Measurements from ENCODE around the gene CHRNA4.

The CHRNA4 gene

DNA sequence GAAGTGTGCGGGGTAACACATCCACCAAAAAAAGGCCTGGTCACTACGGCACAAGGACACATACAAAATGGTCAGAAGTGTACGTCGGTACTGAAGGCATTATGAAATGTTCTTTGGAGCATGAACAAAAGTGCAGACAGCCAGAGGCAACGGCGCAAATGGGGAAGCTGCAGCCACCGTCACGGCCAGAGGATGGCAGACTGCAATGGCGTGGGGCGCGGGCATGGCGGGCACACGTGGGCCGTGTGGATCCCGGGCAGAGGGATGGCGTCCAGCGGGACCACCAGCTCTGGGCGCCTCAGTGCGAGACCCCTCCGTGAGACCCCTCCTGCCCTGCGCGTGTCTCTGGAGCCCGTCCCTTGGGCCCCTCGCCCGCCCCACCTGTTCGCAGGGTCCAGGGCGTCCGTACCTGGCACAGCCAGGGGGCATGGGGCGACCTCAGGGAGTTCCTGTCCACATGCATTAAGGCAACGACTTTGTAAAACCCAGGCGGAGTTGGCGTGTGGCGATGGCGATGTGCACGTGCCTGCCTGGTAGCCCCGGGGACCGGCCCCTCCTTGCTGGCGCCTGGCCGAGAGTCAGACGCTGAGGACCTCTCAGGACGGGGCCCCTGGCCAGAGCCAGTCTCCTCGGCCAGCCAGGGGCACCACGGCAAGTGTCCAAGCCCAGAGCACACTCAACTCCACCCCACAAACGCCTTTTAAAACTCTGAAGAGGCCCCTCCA lies 39.5 kb upstream of the CHRNA4 start:
- H3K36me3 Mint-ChIP-seq = no peaks in the 10 kb centered on the region
- H3K27ac Mint-ChIP-seq = no peak overlapping the region
- H3K4me1 Mint-ChIP-seq = no peaks in the 10 kb centered on the region
- H3K9me3 Mint-ChIP-seq = no peaks in the 10 kb centered on the region
- no peaks in the 10 kb centered on the region for H3K27me3 Mint-ChIP-seq
- H3K4me3 Mint-ChIP-seq = no peak overlapping the region

- Mint-ChIP-seq H3K27me3 (no peaks in the 10 kb centered on the region), H3K27ac (no peak overlapping the region), H3K4me1 (no peaks in the 10 kb centered on the region), H3K4me3 (no peak overlapping the region), H3K36me3 (no peaks in the 10 kb centered on the region), H3K9me3 (no peaks in the 10 kb centered on the region)
These were observed 38.6 kb upstream of the CHRNA4 start for GRCh38 chr20:63399596-63400375.

GRCh38 chr20:63398744-63399514 lies 37.8 kb upstream of the CHRNA4 start:
- Mint-ChIP-seq H3K27ac (no peak overlapping the region), H3K27me3 (no peaks in the 10 kb centered on the region), H3K4me1 (no peaks in the 10 kb centered on the region), H3K36me3 (no peaks in the 10 kb centered on the region), H3K4me3 (no peak overlapping the region), H3K9me3 (no peaks in the 10 kb centered on the region)

DNA sequence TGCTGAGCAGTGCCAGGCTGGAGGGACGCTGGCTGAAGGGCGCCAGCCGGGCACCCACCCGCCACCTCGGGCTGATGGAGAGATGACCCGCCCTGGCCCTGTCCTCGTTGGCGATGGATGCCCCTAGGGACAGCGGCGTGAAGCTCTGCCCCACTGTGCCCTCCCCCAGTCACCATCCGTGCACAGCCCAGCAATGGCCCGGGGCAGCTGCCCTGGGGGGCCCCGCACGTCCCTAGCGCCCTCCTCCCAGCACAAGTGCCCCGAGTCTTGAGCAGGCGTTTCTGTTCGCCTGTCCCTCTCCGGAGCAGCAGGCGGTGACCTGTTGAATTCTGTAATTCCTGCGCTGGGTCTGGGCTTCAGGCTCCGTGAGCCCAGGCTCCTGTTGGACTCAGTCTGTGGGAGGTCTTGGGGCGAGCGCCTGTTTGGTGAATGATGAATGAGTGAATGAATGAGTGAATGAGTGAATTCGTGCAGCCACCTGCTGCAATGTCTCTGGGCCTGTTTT lies 36.8 kb upstream of the CHRNA4 start:
- Mint-ChIP-seq H3K27me3 (peaks cover 3% of the 10 kb centered on the region), H3K4me3 (no peak overlapping the region), H3K9me3 (no peaks in the 10 kb centered on the region), H3K36me3 (no peaks in the 10 kb centered on the region), H3K4me1 (no peaks in the 10 kb centered on the region), H3K27ac (no peak overlapping the region)

DNA sequence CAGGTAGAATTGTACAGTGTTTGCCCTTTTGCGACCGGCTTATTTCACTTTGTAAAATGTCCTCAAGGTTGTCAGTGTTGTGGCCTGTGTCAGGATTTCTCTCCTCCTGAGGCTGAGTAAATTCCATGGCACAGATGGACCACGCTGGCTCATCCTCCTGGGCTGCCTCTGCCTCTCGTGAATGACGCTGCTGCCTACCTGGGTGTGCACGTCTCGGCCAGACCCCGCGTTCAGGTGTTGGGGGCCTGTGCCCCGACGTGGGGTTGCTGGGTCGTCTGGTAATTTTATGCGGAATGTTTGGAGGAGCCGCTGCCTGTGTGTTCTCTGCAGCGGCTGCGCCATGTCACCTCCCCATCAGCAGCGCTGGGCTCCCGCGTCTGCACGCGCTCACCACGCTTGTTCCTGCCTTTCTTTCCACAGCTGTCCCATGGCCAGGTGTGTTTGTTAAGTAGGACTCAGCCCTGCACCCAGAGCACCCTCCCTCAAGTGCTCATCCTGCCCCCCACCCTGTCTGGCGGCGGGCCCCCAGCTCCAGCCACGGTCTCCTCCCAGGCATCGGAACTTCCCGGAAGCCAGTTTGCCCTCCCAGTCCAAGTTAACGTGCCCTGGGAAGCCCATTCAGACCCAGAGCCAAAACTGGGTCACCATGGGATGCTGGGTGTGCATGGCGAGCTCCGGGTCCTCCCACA lies 36.1 kb upstream of the CHRNA4 start:
- H3K27me3 Mint-ChIP-seq = peaks cover 3% of the 10 kb centered on the region
- no peaks in the 10 kb centered on the region for H3K9me3 Mint-ChIP-seq
- no peak overlapping the region for H3K27ac Mint-ChIP-seq
- no peaks in the 10 kb centered on the region for H3K36me3 Mint-ChIP-seq
- H3K4me1 Mint-ChIP-seq = no peaks in the 10 kb centered on the region
- H3K4me3 Mint-ChIP-seq = no peak overlapping the region

GRCh38 chr20:63396300-63396699 lies 35.2 kb upstream of the CHRNA4 start:
- Mint-ChIP-seq H3K36me3 (no peaks in the 10 kb centered on the region), H3K27me3 (peaks cover 3% of the 10 kb centered on the region), H3K4me1 (no peaks in the 10 kb centered on the region), H3K9me3 (no peaks in the 10 kb centered on the region), H3K4me3 (no peak overlapping the region), H3K27ac (no peak overlapping the region)

DNA sequence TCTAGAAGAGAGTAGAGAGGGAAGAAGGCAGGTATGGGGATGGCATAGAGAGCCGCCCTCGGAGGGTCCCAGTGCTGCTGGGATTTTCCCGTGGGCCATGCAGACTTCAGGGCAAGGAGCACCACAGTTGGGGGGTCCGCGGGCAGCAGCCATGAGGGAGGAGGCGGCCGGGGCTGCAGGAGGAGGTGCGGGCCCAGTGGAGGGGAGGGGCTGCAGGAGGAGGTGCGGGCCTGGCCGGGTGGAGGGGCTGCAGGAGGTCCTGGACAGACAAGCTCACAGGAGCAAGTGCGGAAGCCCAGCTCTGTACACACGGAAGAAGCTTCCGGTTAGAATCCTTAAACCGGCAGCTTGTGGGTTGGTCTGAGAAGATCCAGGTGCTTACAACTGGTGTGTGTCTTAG lies 34.6 kb upstream of the CHRNA4 start:
- Mint-ChIP-seq H3K36me3 (no peaks in the 10 kb centered on the region), H3K27me3 (peaks cover 3% of the 10 kb centered on the region), H3K27ac (no peak overlapping the region), H3K9me3 (no peaks in the 10 kb centered on the region), H3K4me3 (no peak overlapping the region), H3K4me1 (no peaks in the 10 kb centered on the region)

DNA sequence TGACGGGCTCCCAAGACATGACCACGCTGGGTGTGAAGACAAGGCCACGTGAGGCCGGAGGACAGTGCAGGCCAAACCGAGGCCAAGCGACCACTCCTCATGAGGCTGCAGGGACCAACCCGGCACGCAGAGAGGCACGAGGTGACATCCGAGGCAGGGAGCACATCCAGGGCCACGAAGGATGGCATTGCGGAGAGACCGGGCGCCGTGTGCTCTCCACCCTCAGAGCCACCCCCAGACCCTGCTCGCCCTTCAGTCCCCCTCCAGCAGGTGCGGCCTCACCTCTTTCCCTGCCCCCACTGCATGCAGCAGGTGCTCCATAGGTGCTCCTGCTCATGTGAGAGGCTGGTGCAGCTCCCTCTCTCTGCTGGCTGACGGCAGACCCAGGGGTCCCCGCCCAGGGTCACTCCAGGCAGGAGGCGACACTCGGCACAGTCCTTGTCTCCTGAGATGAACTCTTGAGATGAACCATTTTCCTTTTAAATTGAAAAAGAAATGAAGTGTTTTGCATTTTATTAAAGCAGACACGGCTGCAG lies 33.8 kb upstream of the CHRNA4 start:
- Mint-ChIP-seq H3K36me3 (no peaks in the 10 kb centered on the region), H3K27me3 (peaks cover 3% of the 10 kb centered on the region), H3K27ac (no peak overlapping the region), H3K9me3 (no peaks in the 10 kb centered on the region), H3K4me3 (no peak overlapping the region), H3K4me1 (no peaks in the 10 kb centered on the region)

DNA sequence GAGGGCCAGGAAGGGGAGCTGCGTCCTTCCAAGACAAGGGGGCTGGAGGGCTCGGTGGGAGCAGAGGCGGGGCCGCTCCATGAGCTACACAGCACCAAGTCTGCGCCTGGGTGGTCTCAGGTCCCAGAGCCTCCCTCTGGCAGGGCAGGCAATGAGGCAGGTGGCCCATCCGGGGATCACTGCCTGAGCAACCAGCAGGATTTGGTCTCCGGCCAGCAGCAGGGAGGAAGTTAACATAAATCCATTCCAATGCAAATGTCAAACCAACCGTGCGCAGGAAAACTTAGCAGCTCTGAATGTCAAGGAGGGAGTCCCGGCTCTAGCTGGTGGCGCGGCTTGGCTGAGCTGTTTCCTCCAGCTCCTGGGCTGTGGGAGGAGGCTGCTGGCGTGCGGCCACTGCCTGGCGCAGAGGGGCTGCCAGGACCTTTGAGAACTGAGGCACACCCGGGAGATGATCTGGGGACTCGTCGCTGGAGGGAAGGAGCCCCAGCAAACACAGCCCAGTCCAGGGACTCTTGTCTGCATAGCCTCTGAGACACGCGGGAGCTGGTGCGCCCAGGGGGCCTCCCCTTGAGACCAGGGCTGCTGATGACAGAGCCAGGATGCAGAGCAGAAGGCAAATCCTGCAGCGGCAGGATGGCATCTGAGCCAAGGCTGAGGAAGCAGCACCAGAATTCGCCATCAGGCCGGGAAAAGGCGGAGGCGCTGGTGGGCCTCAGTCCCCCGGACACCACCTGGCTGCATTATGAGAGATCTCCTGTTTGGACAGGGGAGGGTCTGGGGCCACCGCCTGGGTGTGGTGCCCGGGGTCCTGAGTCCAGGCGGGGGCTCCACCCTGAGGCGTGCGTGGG lies 33.1 kb upstream of the CHRNA4 start:
- Mint-ChIP-seq H3K4me3 (no peak overlapping the region), H3K36me3 (no peaks in the 10 kb centered on the region), H3K9me3 (no peaks in the 10 kb centered on the region), H3K27ac (no peak overlapping the region), H3K4me1 (no peaks in the 10 kb centered on the region), H3K27me3 (peaks cover 3% of the 10 kb centered on the region)

GRCh38 chr20:63393566-63393965 lies 32.4 kb upstream of the CHRNA4 start:
- Mint-ChIP-seq H3K36me3 (no peaks in the 10 kb centered on the region), H3K27ac (no peak overlapping the region), H3K4me1 (no peaks in the 10 kb centered on the region), H3K9me3 (no peaks in the 10 kb centered on the region), H3K27me3 (peaks cover 3% of the 10 kb centered on the region), H3K4me3 (no peak overlapping the region)

GRCh38 chr20:63392465-63393365 lies 31.6 kb upstream of the CHRNA4 start:
- Mint-ChIP-seq H3K9me3 (peaks cover 5% of the 10 kb centered on the region), H3K27ac (no peak overlapping the region), H3K27me3 (peaks cover 5% of the 10 kb centered on the region), H3K4me1 (no peaks in the 10 kb centered on the region), H3K4me3 (no peak overlapping the region), H3K36me3 (no peaks in the 10 kb centered on the region)

- peaks cover 9% of the 10 kb centered on the region for H3K9me3 Mint-ChIP-seq
These were observed 26.8 kb upstream of the CHRNA4 start for GRCh38 chr20:63387917-63388316.

DNA sequence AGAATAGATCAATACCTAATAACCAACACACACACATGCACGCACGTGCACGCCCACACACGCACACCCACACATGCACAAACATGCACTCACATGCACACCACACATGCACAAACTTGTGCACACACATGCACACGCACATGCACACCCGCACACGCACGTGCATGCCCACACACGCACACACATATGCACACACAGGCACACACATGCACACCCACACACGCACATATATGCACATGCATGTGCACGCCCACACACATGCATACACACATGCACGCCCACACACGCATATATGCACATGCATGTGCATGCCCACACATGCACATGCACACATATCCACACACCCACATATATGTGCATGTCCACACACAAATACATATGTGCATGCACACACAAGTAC lies 26.2 kb upstream of the CHRNA4 start:
- Mint-ChIP-seq H3K27ac (no peak overlapping the region), H3K27me3 (peaks cover 4% of the 10 kb centered on the region), H3K4me1 (no peaks in the 10 kb centered on the region), H3K4me3 (no peak overlapping the region), H3K36me3 (no peaks in the 10 kb centered on the region), H3K9me3 (peaks cover 9% of the 10 kb centered on the region)

More at GRCh38 chr20:63387917-63388316, 26.8 kb upstream of the CHRNA4 start:
- Mint-ChIP-seq H3K4me3 (no peak overlapping the region), H3K27me3 (peaks cover 4% of the 10 kb centered on the region), H3K27ac (no peak overlapping the region), H3K36me3 (no peaks in the 10 kb centered on the region), H3K4me1 (no peaks in the 10 kb centered on the region)

Measured in activated naive CD4-positive, alpha-beta T cell treated with anti-CD3 and anti-CD28 coated beads, Interleukin-2, amount 50 U/mL, for 24 hours (primary cell).